GM12892 (cell line): ENCODE measurements around the gene EIF1.

Experiments
- POLR2AphosphoS5 ChIP-seq: IDR thresholded peaks from 2 replicates; pipeline ENCODE4 v1.6.1; 2011; ENCODE audit warnings: low read depth, low read length, control low read depth
- TAF1 ChIP-seq: IDR thresholded peaks from 2 replicates; pipeline ENCODE4 v1.6.1; 2011; ENCODE audit warnings: low read depth, mild to moderate bottlenecking, control low read depth, low read length, borderline replicate concordance

DNA sequence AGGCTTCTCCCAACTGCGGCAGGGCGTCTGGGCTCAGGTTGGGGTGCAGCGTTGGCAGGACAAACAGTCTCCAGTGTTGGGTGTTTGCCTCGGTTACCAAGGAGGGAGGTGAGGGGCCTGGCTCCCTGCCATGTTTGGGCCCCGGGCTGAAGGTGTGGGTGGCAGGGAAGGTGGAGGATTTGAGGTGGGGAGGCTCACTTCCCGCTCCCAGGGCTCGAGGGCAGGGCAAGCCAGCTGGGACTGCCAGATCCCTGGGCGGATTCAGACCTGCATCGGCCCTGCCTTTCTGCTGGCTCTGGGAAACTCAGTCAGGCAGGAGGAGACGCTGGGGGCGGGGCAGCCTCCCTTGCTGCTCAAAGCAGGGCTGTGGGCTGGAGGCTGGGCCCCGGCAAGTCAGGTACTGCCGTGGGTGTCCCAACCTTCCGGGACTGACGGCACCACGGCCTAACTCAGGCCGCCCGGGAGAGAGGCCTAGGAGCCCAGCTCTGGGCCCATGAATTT, 33.0 kb upstream of the EIF1 start:
- TF ChIP-seq POLR2AphosphoS5 (no peak), TAF1 (no peak)
